NT2/D1 (cell line): ENCODE results near the gene KIAA1217.

Experiments
- DNase-seq: peaks from one replicate; pipeline ENCODE4 v3.0.0-alpha.2; 2011; ENCODE audit warnings: low read depth, low spot score
- H3K27me3 ChIP-seq: 2 replicates; pipeline ENCODE4 v1.6.0; 2011; ENCODE audit warnings: mild to moderate bottlenecking; ENCODE audit not compliant: insufficient read length, insufficient read depth
- H3K36me3 ChIP-seq: 2 replicates; pipeline ENCODE4 v1.6.1; 2011; ENCODE audit warnings: mild to moderate bottlenecking, low read length, mixed read lengths; ENCODE audit not compliant: insufficient read depth, insufficient read length
- H3K4me1 ChIP-seq: 2 replicates; pipeline ENCODE4 v1.5.1; 2011; ENCODE audit not compliant: insufficient read depth, insufficient read length
- H3K4me3 ChIP-seq: 2 replicates; pipeline ENCODE4 v1.5.1; 2011; ENCODE audit warnings: low read depth; ENCODE audit not compliant: insufficient read length
- H3K9ac ChIP-seq: 2 replicates; pipeline ENCODE4 v1.6.0; 2011; ENCODE audit warnings: low read depth; ENCODE audit not compliant: insufficient read length
- H3K9me3 ChIP-seq: 2 replicates; pipeline ENCODE4 v1.5.1; 2011; ENCODE audit warnings: mild to moderate bottlenecking, low read length; ENCODE audit not compliant: insufficient read depth
- SUZ12 ChIP-seq: IDR thresholded peaks from 2 replicates; pipeline ENCODE4 v1.6.1; 2011; ENCODE audit not compliant: insufficient read length, insufficient read depth; ENCODE audit errors: extremely low read depth
- YY1 ChIP-seq: IDR thresholded peaks from 2 replicates; pipeline ENCODE4 v1.6.1; 2011; ENCODE audit not compliant: insufficient read length, insufficient read depth
- ZNF274 ChIP-seq: IDR thresholded peaks from 2 replicates; pipeline ENCODE4 v1.6.1; 2011; ENCODE audit warnings: mild to moderate bottlenecking, low read depth, low read length

Gene KIAA1217

GRCh38 chr10:24446739-24447138, 237.8 kb downstream of the KIAA1217 start:
- Histone ChIP-seq H3K9me3 (no peaks in the 10 kb centered on the region), H3K4me1 (peaks cover 3% of the 10 kb centered on the region), H3K27me3 (no peaks in the 10 kb centered on the region), H3K36me3 (no peaks in the 10 kb centered on the region), H3K9ac (no peak overlapping the region), H3K4me3 (no peak overlapping the region)
- TF ChIP-seq SUZ12 = no peak
- no peak for TF ChIP-seq YY1
- TF ChIP-seq ZNF274 = no peak
- DNase-seq = no peak

- no peak overlapping the region for H3K9ac ChIP-seq
- no peak overlapping the region for H3K4me3 ChIP-seq
- peaks cover 3% of the 10 kb centered on the region for H3K4me1 ChIP-seq
- DNase-seq = no peak
- H3K27me3 ChIP-seq = no peaks in the 10 kb centered on the region
- H3K9me3 ChIP-seq = no peaks in the 10 kb centered on the region
- TF ChIP-seq SUZ12 = no peak
- TF ChIP-seq YY1 = no peak
- no peak for TF ChIP-seq ZNF274
- H3K36me3 ChIP-seq = no peaks in the 10 kb centered on the region
These were observed 239.5 kb downstream of the KIAA1217 start for GRCh38 chr10:24448351-24448999.

GRCh38 chr10:24449321-24449740, 240.4 kb downstream of the KIAA1217 start:
- DNase-seq = no peak
- H3K9me3 ChIP-seq = no peaks in the 10 kb centered on the region
- H3K4me3 ChIP-seq = no peak overlapping the region
- no peak overlapping the region for H3K9ac ChIP-seq
- H3K4me1 ChIP-seq = peaks cover 3% of the 10 kb centered on the region
- TF ChIP-seq SUZ12 = no peak
- TF ChIP-seq YY1 = no peak
- TF ChIP-seq ZNF274 = no peak
- H3K36me3 ChIP-seq = no peaks in the 10 kb centered on the region
- H3K27me3 ChIP-seq = no peaks in the 10 kb centered on the region

- H3K36me3 ChIP-seq = no peaks in the 10 kb centered on the region
- no peak for TF ChIP-seq SUZ12
- TF ChIP-seq ZNF274 = no peak
- TF ChIP-seq YY1 = no peak
- no peak for DNase-seq
- no peaks in the 10 kb centered on the region for H3K27me3 ChIP-seq
- peaks cover 3% of the 10 kb centered on the region for H3K4me1 ChIP-seq
- H3K9ac ChIP-seq = no peak overlapping the region
- H3K4me3 ChIP-seq = no peak overlapping the region
- no peaks in the 10 kb centered on the region for H3K9me3 ChIP-seq
These were observed 240.9 kb downstream of the KIAA1217 start for GRCh38 chr10:24449769-24450310.

DNA sequence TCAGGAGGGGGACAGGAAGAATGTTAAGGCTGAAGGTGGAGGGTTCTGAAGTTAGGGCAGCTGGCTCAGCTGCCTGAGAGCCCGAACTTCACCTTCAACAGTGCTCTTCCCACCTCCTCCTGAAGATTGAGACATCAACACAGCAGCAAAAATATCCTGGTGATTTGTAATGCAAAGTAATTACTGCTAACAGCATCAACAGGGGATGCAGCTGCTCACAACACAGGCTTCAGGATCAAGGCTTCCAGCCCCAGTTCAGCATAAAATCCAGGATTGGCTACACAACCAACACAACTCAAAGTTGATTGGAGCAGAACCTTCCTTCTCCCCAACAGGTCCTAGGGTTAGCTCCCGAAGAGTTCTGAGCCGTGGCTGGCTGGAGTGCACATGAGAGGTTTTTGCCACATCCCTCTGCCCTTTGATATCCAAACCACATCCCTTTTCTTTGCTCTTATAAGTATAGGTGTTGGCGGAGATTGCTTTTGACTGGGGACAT, 242.4 kb downstream of the KIAA1217 start:
- no peak for DNase-seq
- Histone ChIP-seq H3K27me3 (no peaks in the 10 kb centered on the region), H3K36me3 (no peaks in the 10 kb centered on the region), H3K9ac (no peak overlapping the region), H3K4me1 (peaks cover 3% of the 10 kb centered on the region), H3K9me3 (no peaks in the 10 kb centered on the region), H3K4me3 (no peak overlapping the region)
- TF ChIP-seq SUZ12 (no peak), ZNF274 (no peak), YY1 (no peak)

GRCh38 chr10:24452030-24452429, 243.1 kb downstream of the KIAA1217 start:
- DNase-seq = no peak
- no peaks in the 10 kb centered on the region for H3K36me3 ChIP-seq
- H3K27me3 ChIP-seq = no peaks in the 10 kb centered on the region
- TF ChIP-seq SUZ12 (no peak), YY1 (no peak), ZNF274 (no peak)
- H3K9me3 ChIP-seq = no peaks in the 10 kb centered on the region
- H3K4me3 ChIP-seq = no peak overlapping the region
- peaks cover 3% of the 10 kb centered on the region for H3K4me1 ChIP-seq
- no peak overlapping the region for H3K9ac ChIP-seq

DNA sequence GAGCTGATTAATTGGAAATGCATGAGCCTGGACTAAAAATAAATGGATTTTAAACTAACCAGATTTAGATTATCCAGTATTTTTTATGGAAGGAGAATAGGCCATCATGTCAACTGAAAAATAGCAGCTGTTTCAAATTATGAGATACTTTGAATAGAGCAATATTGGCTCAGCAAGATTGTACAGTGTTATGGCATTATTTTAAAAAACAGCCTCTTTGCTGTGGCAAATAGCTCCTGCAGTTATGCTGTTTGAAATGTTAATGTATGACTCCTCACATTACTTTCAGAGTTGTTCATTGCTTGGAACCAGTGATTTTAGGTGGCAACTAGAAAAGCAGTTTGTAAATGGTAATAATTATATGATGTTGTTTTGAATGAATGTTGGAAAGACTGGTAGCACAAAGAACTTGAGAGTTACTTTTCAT, 244.5 kb downstream of the KIAA1217 start:
- Histone ChIP-seq H3K4me1 (peaks cover 10% of the 10 kb centered on the region), H3K9ac (no peak overlapping the region)
- TF ChIP-seq ZNF274 = no peak
- no peak for TF ChIP-seq YY1
- TF ChIP-seq SUZ12 = no peak

More for the DNA sequence above, 244.5 kb downstream of the KIAA1217 start:
- Histone ChIP-seq H3K36me3 (no peaks in the 10 kb centered on the region), H3K27me3 (no peaks in the 10 kb centered on the region), H3K4me3 (no peak overlapping the region), H3K9me3 (no peaks in the 10 kb centered on the region)
- DNase-seq = no peak
